ENCODE data around the gene MORN1.

MORN1 gene

DNA sequence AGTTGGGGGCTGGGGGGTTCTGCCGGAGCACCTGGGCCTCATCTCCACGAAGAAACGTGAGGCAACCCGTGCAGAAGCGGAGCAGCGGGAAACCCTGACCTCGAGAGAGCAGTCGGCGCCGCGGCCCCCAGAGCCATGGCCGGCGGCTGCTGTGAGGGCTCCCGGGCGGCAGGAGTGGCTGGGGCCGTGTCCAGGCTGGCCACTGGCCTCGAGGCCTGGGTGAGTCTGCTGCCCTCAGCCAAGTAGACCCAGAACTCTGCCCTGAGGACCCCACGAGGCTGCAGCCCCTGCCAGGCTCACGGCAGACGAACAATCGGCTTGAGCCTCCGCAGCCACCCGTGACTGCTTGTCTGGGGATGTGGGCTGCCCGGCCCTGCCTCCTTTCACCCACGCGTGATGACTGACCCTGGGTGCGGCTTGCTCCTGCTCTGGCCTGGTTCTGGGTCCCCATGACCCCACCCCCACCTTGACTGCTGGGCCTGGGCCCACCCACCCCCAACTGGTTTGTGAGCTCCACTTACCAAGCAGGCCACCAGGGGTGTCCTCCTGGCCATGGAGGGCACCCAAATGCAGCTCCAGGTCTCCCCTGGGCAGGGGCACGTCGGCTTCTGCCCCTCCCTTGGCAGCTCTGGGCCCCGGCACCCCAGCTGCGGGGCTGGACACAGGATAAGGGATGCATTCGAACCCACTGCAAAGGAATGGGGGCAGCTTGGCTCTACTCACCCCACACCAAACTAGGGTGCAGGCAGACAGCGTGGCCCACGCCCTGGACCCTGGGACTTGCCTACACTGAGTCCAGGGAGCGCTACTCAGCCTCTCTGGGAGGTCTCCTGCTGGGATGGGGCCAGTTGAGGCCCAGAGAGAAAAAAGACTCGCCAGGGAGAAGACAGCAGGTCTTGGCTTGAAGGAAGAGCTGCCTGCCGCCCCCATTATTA lies 34.2 kb downstream of the MORN1 start:
- DNase-seq = no peak
- in situ Hi-C loops (cut with MboI; ENCODE audit: low pct_unique_long_range_greater_than_20kb, low sequenced_read_pairs) = no loop called here

DNA sequence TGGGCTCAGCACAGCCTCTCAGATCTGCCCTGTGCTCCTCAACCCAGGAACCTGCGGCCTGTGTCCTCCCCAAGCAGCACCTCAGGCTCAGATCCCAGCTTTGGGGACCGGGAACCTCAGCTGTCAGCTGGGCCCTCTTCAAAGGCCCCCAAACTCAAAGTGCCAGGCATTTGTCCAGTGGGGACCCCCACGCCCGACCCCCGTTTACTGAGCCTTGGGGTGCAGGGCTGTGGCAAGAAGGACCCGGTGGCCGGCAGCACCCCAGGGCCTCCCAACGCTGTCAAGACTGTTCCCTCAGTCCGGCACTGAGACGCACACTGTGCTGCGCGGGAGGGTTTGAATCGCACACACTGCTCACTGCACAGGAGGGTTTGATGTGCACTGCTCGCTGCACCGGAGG lies 35.0 kb downstream of the MORN1 start:
- in situ Hi-C loops (cut with MboI; ENCODE audit: low pct_unique_long_range_greater_than_20kb, low sequenced_read_pairs) = no loop called here
- DNase-seq = no peak

DNA sequence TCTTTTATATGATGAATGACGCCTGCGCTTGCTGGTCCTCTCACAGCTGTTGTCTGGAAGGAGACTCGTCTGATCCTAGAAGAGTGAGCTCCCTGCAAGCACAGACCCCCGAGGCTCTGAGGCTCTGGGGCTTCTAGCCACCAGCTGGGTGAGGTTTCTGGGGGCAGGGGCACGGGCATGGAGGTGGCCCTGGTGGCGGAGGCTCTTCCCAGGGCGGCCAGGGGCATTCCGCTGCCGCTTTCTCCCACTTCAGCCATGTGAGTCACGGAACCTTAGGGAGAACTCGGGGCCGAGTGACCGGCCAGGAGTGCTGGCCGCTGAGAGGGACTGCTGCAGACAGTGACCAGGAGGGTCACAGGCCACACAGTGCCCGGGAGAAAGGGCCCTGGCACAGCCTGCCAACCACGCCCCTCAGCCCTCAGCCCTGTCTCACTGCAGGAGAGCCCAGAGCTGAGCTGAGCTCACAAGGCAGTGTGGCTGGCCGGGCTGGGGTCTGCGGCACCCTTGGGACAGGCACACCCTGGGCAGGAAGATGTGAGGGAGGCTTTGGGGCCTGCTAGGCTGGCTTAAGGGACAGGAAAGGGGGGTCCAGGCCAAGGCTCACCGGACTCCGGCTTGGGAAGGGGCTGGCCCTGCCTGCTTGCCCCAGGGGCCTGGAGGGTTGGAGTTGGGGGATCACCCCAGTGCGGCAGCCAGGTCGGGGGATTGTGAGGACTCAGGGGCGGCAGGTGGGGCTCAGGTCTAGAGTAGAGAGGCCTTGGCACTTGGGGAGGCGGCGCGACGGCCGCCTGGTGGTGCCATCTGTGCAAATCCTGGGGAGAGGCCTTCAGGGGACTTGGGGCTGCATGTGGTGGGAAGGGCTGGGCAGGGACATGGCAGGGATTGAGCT lies 35.7 kb downstream of the MORN1 start:
- in situ Hi-C loops (cut with MboI; ENCODE audit: low pct_unique_long_range_greater_than_20kb, low sequenced_read_pairs) = no loop called here
- DNase-seq = no peak

DNA sequence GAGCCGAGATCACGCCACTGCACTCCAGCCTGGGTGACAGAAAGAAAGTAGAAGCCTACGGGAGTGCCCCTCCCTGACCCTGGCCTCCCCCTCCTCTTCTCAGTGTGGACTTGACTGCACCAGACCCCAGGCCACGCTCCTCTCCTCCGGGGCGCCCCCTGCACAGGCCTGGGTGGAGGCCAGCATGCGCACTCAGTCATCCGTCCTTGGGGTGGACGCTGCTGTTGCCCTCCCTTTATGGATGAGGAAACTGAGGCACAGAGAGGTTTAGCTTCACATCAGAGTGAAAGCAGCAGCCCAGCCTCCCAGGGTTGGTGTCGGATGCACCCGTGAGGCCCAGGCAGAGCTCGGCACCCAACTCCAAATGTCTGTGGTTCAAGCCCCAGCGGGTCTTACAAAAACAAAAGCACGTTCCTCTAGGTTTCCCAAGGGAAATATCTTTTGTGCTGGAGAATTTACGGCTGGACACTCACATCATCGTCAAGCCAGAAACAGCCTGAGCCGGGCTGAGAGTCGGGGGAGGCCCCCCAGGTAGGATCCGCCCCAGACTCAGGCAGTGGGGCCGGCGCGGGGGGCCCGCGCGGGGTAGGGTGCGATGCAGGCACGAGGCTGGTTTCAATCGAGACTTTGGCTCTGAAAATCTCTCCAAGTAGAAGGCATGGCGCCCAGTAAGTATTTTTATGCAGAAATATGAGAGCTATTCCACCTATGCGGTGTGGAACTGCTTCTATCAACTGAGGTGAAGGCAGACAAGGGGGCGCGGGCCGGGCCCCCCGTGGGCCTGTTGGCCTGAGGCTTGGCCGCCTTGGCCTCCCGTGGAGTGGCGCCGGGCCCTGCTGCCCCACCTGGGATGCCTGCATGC lies 36.6 kb downstream of the MORN1 start:
- in situ Hi-C loops (cut with MboI; ENCODE audit: low pct_unique_long_range_greater_than_20kb, low sequenced_read_pairs) = no loop called here
- DNase-seq = no peak

DNA sequence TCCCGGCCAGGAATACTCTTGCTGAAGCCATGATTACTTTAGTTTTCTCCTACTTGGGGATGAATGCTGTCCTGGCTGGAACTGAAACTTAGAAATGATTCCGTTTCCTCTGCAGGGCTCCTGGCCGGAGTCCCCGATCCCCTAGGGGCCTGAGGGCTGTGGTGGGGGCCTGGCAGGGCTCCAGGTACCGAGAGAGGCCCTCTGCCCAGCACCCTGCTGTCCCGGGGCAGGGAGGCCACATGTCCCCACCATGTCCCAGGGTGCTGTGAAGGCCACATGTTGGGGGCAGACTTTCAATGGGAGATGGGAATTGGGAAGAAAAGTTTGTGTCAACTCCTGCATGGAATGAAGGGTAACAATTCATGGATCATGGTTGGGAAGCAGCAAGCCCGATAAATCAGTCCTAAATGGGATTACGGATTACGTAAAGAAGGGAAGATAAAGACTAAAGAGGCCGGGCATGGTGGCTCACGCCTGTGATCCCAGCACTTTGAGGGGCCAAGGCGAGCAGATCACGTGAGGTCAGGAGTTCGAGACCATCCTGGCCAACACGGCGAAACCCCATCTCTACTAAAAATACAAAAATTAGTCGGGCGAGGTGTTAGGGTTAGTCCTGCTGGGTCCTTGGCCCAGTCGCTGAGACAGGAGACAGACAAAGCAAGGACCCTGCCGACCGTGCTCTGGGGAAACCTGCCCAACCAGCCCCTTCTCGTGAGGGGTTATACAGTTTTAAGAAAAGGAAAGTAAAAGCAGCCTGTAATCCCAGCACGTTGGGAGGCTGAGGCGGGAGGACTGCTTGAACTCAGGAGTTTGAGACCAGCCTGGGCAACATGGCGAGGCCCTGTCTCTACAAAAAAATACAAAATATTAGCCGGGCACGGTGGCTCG lies 37.6 kb downstream of the MORN1 start:
- in situ Hi-C loops (cut with MboI; ENCODE audit: low pct_unique_long_range_greater_than_20kb, low sequenced_read_pairs) = no loop called here
- no peak for DNase-seq

DNA sequence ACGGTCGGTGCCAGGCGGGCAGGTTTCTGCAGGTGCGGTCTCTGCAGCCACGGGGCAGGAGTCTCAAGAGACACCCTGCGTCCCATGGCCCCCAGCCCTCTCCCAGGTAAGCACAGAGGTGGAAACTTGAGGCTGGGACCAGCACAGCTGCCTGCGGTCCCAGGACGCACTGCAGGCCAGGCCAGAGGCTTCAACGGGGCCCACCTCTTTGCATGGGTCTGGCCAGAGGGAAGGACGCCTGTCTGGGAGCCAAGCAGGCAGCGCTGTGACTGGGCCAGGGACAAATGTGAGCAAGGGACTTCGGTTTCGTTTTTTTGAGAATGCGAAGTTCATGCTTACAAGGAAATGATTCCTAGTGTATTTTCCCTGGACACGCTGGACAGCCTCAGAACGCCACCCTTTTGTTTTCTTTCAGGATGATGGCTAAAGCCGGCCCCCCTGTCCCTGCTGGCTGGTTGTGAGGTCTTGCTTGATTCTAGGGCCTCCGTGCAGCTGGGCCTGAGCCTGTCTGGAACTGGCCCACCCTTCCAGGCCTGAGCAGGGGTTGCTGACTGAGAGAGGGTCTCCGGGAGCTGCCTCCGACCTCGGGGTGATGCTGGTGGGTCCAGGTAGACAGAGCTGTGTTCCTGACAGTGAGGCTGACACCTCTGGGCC lies 38.3 kb downstream of the MORN1 start:
- in situ Hi-C loops (cut with MboI; ENCODE audit: low pct_unique_long_range_greater_than_20kb, low sequenced_read_pairs) = no loop called here

DNA sequence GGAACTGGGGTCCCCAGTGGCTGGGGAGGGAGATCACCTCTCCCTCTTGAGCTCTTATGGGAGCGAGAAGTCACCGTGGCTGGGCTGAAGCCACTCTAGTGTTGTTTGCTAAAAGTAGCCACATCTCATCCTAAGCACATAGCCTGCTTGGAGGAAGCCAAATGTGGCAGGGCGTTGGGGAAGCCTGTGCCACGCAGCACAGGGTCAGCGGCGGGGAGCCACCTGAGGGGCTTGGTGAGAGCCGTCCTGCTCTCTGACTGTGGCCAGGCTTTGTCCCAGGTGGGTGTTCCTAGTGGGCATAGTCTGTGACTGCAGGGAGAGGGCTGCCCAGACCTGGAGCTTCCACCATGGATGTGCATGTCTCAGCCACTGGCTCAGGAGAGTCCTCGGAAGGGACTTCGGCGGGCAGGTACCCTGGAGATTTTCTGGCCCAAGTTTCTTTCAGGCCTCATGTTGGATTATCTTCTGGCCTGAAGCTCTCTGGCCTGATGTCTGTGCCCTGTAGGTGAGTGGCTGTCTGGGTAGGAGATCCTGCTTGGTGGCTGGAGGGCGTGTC lies 38.9 kb downstream of the MORN1 start:
- no peak for DNase-seq
- in situ Hi-C loops (cut with MboI; ENCODE audit: low pct_unique_long_range_greater_than_20kb, low sequenced_read_pairs) = no loop called here

More for the DNA sequence above, 38.3 kb downstream of the MORN1 start:
- no peak for DNase-seq

DNA sequence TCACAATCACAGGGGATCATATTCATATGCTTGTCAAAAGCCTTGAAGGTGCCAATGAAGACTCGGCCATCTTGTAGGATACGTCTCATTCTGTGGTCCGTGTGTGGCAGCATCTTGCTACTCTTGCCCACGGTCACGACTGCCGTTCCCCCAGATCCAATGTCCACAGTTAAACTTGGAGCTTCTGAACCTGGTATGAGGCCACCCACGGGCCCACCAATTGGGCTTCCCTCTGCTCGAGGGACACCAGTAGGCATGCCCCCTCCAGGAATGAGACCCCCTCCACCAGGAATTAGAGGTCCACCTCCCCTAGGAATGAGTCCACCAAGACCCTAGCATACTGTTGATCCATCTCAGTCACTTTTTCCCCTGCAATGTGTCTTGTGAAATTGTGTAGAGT lies 39.6 kb downstream of the MORN1 start:
- in situ Hi-C loops (cut with MboI; ENCODE audit: low pct_unique_long_range_greater_than_20kb, low sequenced_read_pairs) = no loop called here
- DNase-seq = no peak

DNA sequence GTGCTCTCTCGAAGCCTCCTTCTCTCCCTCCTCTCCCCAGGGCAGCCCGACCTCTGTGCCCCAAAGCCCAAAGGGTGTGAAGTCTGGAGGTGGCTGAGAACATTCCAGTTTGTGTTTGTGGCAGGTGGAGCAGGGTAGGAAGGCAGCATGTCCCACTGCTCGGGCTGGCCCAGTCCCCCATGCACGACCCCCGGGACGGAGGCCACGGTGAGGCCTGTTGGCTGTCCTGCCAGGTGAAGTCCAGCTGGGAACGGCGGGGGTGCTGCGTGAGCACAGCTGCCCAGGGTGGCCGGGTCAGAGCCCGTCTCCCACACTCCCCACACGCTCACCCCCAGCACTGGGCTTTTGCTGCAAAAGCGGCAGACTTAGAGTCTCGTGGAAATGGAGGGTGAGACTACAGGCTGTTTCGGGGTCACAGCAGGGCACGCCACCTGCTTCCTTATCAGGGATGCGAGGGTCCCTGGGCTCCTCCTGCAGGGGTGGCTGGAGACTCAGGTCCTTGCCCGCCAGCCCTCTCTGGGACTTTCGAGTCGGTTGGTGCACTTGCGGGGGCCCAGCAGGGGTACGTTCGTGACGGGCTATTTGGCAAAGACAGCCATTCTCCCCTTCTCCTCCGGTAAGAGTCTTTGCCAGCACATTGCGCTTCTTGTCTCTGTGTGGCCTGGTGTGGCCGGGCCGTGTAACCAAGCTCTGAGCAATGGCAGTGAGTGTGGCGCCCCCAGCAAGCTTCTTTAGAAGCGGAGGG lies 40.3 kb downstream of the MORN1 start:
- DNase-seq = no peak
- in situ Hi-C loops (cut with MboI; ENCODE audit: low pct_unique_long_range_greater_than_20kb, low sequenced_read_pairs) = no loop called here

DNA sequence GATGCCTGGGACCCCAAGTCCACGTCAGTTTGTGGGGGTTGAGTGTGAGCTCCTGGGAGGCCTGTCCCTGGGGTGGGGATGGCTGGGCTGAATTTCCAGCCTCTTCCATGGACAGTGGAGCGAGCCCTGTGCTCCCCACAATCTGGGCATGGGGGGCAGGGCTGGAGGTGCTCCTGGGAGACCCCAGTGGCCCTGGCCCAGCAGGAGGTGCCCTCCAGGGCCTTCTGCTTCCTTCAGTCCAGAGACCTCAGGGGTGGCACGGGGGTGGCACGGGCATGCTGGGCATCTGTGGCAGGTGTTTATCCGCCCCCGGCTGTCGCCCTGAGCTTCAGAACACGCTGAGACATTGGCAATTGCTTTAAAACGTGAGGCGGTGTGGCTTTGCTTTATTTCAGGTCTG lies 40.9 kb downstream of the MORN1 start:
- no peak for DNase-seq
- in situ Hi-C loops (cut with MboI; ENCODE audit: low pct_unique_long_range_greater_than_20kb, low sequenced_read_pairs) = no loop called here

DNA sequence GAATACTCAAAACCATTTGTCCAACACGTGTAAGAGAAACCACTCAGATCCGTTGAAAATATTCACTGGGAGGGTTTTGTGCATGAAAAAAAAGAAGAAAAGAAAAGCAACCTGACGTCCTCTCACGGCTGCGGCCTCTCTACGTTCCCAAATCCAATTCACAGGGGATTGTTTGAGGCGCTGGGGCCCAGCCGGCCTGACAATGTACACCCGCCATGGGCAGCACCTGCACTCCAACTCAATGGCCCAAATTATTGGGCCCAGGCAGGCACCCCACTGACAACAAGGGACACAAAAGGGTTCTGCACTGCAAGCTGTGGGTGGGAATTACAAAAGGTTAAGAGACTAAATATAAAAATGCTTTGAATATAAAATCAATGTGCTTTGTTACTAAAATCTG lies 41.5 kb downstream of the MORN1 start:
- DNase-seq = no peak
- in situ Hi-C loops (cut with MboI; ENCODE audit: low pct_unique_long_range_greater_than_20kb, low sequenced_read_pairs) = no loop called here

DNA sequence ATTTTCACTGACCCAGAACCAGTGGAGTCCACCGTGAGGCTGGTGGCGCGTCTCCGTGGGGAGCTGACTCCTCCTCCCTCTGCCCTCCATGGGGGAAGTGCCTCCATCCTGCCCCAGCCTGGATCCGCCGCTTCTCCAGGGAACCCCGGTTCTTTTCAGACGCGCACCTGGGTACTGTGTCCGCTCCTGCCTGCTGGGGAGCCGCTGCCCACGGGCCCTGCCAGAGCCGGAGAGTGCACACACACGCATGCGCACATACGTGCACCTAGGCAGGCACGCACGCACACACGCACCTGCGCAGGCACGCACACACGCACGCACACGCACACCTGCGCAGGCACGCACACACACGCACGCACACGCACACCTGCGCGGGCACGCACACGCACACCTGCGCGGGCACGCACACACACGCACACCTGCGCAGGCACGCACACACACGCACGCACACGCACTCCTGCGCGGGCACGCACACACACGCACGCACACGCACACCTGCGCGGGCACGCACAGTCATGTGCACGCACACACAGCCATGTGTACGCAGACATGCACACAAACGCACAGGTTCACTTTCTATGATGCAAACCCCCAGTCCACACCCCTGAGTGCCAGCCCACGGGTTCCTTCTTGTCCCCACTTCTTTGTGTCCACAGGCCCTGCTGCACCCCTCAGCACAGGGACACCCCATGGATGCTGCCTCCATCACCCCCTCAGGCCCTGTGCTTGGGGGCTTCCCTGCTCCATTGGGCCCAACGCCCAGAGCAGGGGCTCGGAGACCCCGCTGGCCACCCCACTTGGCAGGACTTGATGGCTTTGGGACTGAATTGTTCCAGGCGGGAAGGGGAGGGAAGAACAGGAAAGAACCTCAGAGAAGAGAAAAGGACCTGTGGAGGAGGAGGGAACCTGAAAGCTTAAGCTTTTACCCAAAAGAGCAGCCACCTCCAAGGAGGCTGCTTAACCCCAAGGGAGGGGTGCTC lies 42.7 kb downstream of the MORN1 start:
- no peak for DNase-seq
- in situ Hi-C loops (cut with MboI; ENCODE audit: low pct_unique_long_range_greater_than_20kb, low sequenced_read_pairs) = no loop called here

DNA sequence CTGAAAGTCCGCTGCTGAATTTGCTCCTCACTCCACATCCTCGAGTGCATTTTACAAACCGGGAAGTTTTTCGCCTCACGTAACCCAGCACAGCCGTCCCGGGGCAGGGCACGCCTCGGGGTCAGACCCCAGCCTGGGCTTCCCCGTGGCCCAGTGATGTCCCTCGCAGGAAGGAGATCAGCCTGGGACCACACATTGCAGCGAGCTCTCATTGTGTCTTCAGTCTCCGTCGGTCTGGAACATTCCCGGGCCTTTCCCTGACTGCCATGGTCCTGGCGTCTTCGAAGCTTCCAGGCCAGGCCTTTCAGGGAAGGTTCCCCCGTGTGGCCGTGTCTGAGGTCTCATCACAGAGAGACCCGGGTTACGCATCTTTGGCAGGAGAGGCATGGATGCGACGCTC lies 43.5 kb downstream of the MORN1 start:
- no peak for DNase-seq
- in situ Hi-C loops (cut with MboI; ENCODE audit: low pct_unique_long_range_greater_than_20kb, low sequenced_read_pairs) = no loop called here

DNA sequence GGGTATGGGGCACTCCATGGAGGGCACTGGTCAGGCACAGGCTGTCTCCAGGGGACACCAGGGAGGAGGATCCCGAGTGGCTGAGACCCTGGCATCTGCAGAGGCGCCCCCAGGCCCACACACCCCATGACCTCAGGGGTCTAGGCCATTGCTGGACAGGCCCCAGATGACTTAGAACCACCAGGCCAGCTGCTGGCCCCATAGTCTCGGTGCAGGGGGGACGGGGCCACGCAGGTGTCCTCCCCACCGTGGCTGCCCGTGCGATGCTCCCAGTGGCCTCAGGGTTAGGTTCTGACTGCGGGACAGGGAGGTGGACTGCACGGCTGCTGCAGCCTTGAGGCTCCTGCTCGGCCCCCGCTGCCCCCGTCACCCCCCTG lies 44.0 kb downstream of the MORN1 start:
- in situ Hi-C loops (cut with MboI; ENCODE audit: low pct_unique_long_range_greater_than_20kb, low sequenced_read_pairs) = no loop called here
- DNase-seq = no peak

DNA sequence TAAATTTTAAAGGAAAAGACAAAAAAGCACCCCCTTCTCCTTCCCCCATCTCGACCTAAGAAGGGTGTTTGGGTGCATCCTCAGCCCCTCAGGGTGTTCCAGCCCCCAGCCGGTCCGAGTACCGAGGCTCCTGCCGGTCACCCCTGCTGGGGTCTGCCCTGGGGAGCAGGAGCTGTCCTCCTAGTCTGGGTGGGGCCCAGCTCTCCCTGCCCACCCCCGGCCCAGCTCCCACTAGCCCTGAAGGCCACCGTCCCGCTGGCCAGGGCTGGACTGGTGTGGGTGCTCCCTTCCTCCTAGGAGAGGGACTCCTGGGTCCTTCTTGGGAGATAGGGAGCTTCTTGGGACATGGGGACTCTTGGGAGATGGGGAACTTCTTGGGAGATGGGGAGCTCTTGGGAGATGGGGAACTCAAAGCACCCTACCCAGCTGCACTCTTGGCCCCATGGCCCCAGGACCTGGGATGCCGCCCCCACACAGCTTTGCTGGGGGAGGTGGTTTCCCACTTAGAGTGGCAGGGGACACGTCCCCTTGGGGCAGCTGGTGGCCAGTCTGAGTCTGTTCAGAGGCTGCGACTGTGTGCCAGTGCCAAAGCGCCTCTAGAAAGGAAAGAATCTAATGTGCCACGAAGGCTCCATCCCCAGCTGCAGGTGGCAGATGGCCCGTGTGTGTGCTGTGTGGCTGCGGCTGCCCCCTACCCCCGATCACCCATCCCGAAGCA lies 44.5 kb downstream of the MORN1 start:
- in situ Hi-C loops (cut with MboI; ENCODE audit: low pct_unique_long_range_greater_than_20kb, low sequenced_read_pairs) = no loop called here
- no peak for DNase-seq
